ENCODE data around the gene IMP4.
"Not testable (repeated sequence)": the region's sequence is repeated elsewhere in the genome, so short reads cannot be mapped to it uniquely, and the experiment has no call there.

Gene IMP4

GRCh38 chr2:130342533-130343275 lies at the start of gene IMP4:
Gene IMP4, plus strand, starts transcription at chr2:130342897. Its CDS starts 36 bp downstream, at chr2:130342933.
- peak; percentile 96 for DNase-seq

GRCh38 chr2:130300258-130300969 lies 42.3 kb upstream of the IMP4 start:
- no peak for DNase-seq

- DNase-seq, result no peak
Measured at GRCh38 chr2:130300970-130301348, 41.7 kb upstream of the IMP4 start.

GRCh38 chr2:130302164-130302886 lies 40.4 kb upstream of the IMP4 start:
- no peak for DNase-seq

GRCh38 chr2:130303169-130303568 lies 39.5 kb upstream of the IMP4 start:
- no peak for DNase-seq

- no peak for DNase-seq
Measured at GRCh38 chr2:130304726-130305125, 38.0 kb upstream of the IMP4 start.

GRCh38 chr2:130307850-130308249 lies 34.8 kb upstream of the IMP4 start:
- no peak for DNase-seq

GRCh38 chr2:130310881-130311280 lies 31.8 kb upstream of the IMP4 start:
- no peak for DNase-seq

GRCh38 chr2:130313812-130314334 lies 28.8 kb upstream of the IMP4 start:
- DNase-seq, result no peak

GRCh38 chr2:130314377-130314776 lies 28.3 kb upstream of the IMP4 start:
- DNase-seq, result no peak

- no peak for DNase-seq
Measured at GRCh38 chr2:130316596-130316995, 26.1 kb upstream of the IMP4 start.

GRCh38 chr2:130318906-130319305 lies 23.8 kb upstream of the IMP4 start:
- DNase-seq, result no peak

GRCh38 chr2:130319536-130319935 lies 23.2 kb upstream of the IMP4 start:
- no peak for DNase-seq

- DNase-seq, result no peak
Measured at GRCh38 chr2:130327703-130328527, 14.8 kb upstream of the IMP4 start.

- no peak for DNase-seq
Measured at GRCh38 chr2:130328710-130329109, 14.0 kb upstream of the IMP4 start.

GRCh38 chr2:130332271-130333073 lies 10.2 kb upstream of the IMP4 start:
- peak; percentile 72 for DNase-seq

GRCh38 chr2:130333253-130333652 lies 9.4 kb upstream of the IMP4 start:
- not testable (repeated sequence) for DNase-seq

GRCh38 chr2:130334026-130334425 lies 8.7 kb upstream of the IMP4 start:
- DNase-seq, result no peak

GRCh38 chr2:130335226-130335625 lies 7.5 kb upstream of the IMP4 start:
- DNase-seq, result no peak

- DNase-seq, result no peak
Measured at GRCh38 chr2:130336150-130336876, 6.4 kb upstream of the IMP4 start.

Data from stimulated activated CD4-positive, alpha-beta T cell treated with anti-CD3 and anti-CD28 coated beads, Interleukin-1b, Interleukin-23, amount 100 ng/mL, for 48 hours (primary cell).